Cardiac fibroblast (primary cell): ENCODE data around the gene INTS11.

Experiments
- DNase-seq, 2 donors: peaks; one replicate each; pipeline versions ENCODE4 v3.0.0 to v3.0.0-alpha.2; 2010; ENCODE audit warnings: low read depth in 2 of 2
- H3K4me3 ChIP-seq, 2 donors: replicated peaks in 1 of 2; 1 replicate in 1 of 2; 2 replicates in 1 of 2; pipeline ENCODE4 v1.5.1; 2011; ENCODE audit warnings: low read depth in 2 of 2, low read length in 2 of 2, mild to moderate bottlenecking in 2 of 2, moderate library complexity in 1 of 2
- CTCF ChIP-seq: IDR thresholded peaks from one replicate; pipeline ENCODE4 v1.5.1; 2011; ENCODE audit warnings: low read depth, mild to moderate bottlenecking, low read length, inconsistent platforms

Gene INTS11

GRCh38 chr1:1286313-1287261 is 37.9 kb downstream of the INTS11 start:
- no peak for TF ChIP-seq CTCF
- H3K4me3 ChIP-seq, result no peak overlapping the region
- no peak for DNase-seq

- no peak for DNase-seq
- H3K4me3 ChIP-seq, result no peak overlapping the region
- no peak for TF ChIP-seq CTCF
Measured at GRCh38 chr1:1285611-1286311, 38.7 kb downstream of the INTS11 start.

GRCh38 chr1:1285102-1285571 is 39.3 kb downstream of the INTS11 start:
- no peak for DNase-seq
- H3K4me3 ChIP-seq, result no peak overlapping the region
- no peak for TF ChIP-seq CTCF

GRCh38 chr1:1284221-1285101 is 40.0 kb downstream of the INTS11 start:
- no peak overlapping the region for H3K4me3 ChIP-seq
- TF ChIP-seq CTCF, result no peak
- DNase-seq, result no peak

GRCh38 chr1:1283821-1284220 is 40.6 kb downstream of the INTS11 start:
- no peak for TF ChIP-seq CTCF
- H3K4me3 ChIP-seq, result no peak overlapping the region
- DNase-seq, result peak in 1 of 2 donors; percentile 21

- TF ChIP-seq CTCF, result no peak
- DNase-seq, result peak in 1 of 2 donors; percentile 72
- H3K4me3 ChIP-seq, result no peak overlapping the region
Measured at GRCh38 chr1:1282998-1283397, 41.5 kb downstream of the INTS11 start.
